ENCODE results near the gene KCNAB1. TPM values are rescaled to one million over a fixed set of nuclear protein-coding genes. Genes with fewer than 3 reads are reported as not detected.

The KCNAB1 gene
- total RNA-seq, 2 donors from 2014 or later: 0.07 to 0.74 TPM

GRCh38 chr3:156395961-156396710, 275.8 kb downstream of the KCNAB1 start:
- Histone ChIP-seq H3K4me1 (no peaks in the 10 kb centered on the region), H3K9me3 (no peaks in the 10 kb centered on the region), H3K27ac (no peak overlapping the region), H3K4me3 (no peak overlapping the region), H3K9ac (ENCODE audit: low read depth in 2 of 2, low read length in 2 of 2) (no peak overlapping the region), H3K36me3 (no peaks in the 10 kb centered on the region), H3K27me3 (no peaks in the 10 kb centered on the region)
- intact Hi-C loops (cut with DNase I): no loop called here
- no peak for DNase-seq
- no peak for TF ChIP-seq CTCF (IDR thresholded peaks at IDR 0.05)

- intact Hi-C loops (cut with DNase I): no loop called here
- DNase-seq: no peak
Observed at GRCh38 chr3:156396851-156397250, 276.5 kb downstream of the KCNAB1 start.

GRCh38 chr3:156397534-156397933, 277.2 kb downstream of the KCNAB1 start:
- no peaks in the 10 kb centered on the region for H3K4me1 ChIP-seq
- no peak for DNase-seq
- intact Hi-C loops (cut with DNase I): no loop called here
- no peaks in the 10 kb centered on the region for H3K36me3 ChIP-seq
- TF ChIP-seq CTCF (IDR thresholded peaks at IDR 0.05): no peak
- no peaks in the 10 kb centered on the region for H3K9me3 ChIP-seq
- no peak overlapping the region for H3K4me3 ChIP-seq
- H3K27ac ChIP-seq: no peak overlapping the region
- H3K9ac ChIP-seq (ENCODE audit: low read depth in 2 of 2, low read length in 2 of 2): no peak overlapping the region
- H3K27me3 ChIP-seq: no peaks in the 10 kb centered on the region

More at GRCh38 chr3:156396851-156397250, 276.5 kb downstream of the KCNAB1 start:
- Histone ChIP-seq H3K27ac (no peak overlapping the region), H3K9me3 (no peaks in the 10 kb centered on the region), H3K27me3 (no peaks in the 10 kb centered on the region), H3K9ac (ENCODE audit: low read depth in 2 of 2, low read length in 2 of 2) (no peak overlapping the region), H3K36me3 (no peaks in the 10 kb centered on the region), H3K4me3 (no peak overlapping the region), H3K4me1 (no peaks in the 10 kb centered on the region)
- TF ChIP-seq CTCF (IDR thresholded peaks at IDR 0.05): no peak

GRCh38 chr3:156400062-156400461, 279.7 kb downstream of the KCNAB1 start:
- Histone ChIP-seq H3K9ac (ENCODE audit: low read depth in 2 of 2, low read length in 2 of 2) (no peak overlapping the region), H3K36me3 (no peaks in the 10 kb centered on the region), H3K27me3 (no peaks in the 10 kb centered on the region), H3K4me1 (no peaks in the 10 kb centered on the region), H3K27ac (no peak overlapping the region), H3K9me3 (no peaks in the 10 kb centered on the region), H3K4me3 (no peak overlapping the region)
- no peak for TF ChIP-seq CTCF (IDR thresholded peaks at IDR 0.05)
- DNase-seq: no peak
- intact Hi-C loops (cut with DNase I): no loop called here

GRCh38 chr3:156400735-156401134, 280.4 kb downstream of the KCNAB1 start:
- DNase-seq: no peak

More at GRCh38 chr3:156400735-156401134, 280.4 kb downstream of the KCNAB1 start:
- no peak for TF ChIP-seq CTCF (IDR thresholded peaks at IDR 0.05)
- H3K4me1 ChIP-seq: no peaks in the 10 kb centered on the region
- H3K9me3 ChIP-seq: no peaks in the 10 kb centered on the region
- no peaks in the 10 kb centered on the region for H3K36me3 ChIP-seq
- H3K4me3 ChIP-seq: no peak overlapping the region
- intact Hi-C loops (cut with DNase I): no loop called here
- no peak overlapping the region for H3K27ac ChIP-seq
- H3K9ac ChIP-seq (ENCODE audit: low read depth in 2 of 2, low read length in 2 of 2): no peak overlapping the region
- no peaks in the 10 kb centered on the region for H3K27me3 ChIP-seq

Data from colonic mucosa (tissue), 4 donors.